GM21737 (cell line): Measurements from ENCODE around the gene BCLAF3.

Source experiments
- ATAC-seq: cut with Tn5 transposase; IDR thresholded peaks from one replicate; pipeline ENCODE4 v1.9.1; 2021; ENCODE audit warnings: mild to moderate bottlenecking, moderate library complexity; ENCODE audit not compliant: unreplicated experiment

The BCLAF3 gene

DNA sequence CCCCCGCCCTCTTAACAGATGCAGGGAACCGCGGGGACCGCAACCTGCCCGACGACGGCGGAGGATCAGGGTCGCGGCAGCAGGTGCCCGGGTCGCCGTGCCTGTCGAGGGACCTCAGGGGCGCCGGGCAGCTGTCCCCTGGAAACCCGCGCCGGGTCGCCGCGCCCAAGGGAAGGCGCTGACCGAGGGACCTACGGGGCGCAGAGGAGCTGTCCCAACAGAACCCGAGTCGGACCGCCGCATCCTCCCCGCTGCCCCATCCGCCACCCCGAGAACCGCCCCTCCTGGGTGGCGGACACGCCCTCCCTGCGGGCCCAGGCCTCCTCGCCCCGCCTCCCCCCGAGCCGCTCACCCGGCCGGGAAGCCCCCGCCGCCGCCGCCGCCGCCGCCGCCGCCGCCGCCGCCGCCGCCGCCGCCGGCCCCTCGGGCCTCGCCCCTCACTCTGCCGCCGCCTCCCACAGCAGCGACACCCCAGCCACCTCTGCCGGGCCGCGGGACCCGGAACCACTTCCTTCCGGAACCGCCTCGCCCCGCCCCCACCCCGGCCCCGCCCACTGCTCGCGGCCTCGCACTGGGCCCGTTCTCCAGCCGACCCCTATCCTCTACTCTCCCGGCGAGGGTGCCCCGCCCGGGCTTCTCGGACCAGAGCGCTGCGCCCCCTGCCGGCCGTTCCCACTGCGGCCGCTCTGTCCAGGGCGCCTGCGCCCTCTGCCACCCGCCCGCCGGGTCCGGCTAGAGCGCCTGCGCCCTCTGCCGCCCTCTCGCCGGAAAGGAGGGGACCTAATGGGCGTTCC, at the start of gene BCLAF3:
TSS of gene BCLAF3 (minus strand) at position 506 of the 794 bp plus-strand sequence. CDS start 20,797 bp downstream, outside the sequence.
- peak; percentile 97 for ATAC-seq

DNA sequence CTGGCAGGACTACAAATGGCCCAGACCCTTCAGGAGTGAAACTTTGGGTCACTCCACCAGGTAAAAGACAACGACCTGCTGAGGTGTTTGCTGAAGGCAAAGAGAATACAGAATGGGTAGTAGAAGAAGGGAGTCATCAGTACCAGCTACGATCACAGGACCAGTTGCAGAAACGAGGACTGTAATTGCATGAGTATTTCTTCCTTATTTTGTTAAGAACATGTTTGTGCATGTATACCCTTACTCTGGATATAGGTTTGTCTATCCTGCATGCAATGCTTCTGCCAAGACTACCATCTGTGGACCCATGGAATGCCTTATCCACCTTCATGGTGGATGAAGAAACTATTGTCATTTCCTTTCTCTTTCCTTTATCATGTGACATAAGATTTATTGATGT, 48.1 kb upstream of the BCLAF3 start:
- ATAC-seq: no peak

GRCh38 chrX:20037186-20037585, 46.3 kb upstream of the BCLAF3 start:
- no peak for ATAC-seq

DNA sequence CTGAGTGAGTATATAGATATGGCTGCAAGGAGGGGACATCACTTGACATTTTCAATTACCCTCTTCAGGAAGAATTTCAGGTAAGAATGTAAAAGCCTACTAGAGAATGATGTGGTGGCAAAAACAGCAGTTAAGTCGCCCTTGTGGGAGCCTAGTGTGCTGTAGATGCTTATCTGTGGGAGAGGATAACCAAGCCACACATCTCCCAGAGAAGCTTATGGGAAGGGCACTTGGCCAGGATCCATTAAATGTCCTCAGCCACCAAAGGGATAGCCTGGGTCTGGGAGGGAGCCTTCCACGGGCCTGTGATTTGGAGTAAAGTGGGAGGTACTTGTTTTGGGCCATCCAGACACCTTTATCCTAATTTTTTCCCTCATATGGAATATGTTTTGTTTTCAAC, 41.3 kb upstream of the BCLAF3 start:
- ATAC-seq: no peak

DNA sequence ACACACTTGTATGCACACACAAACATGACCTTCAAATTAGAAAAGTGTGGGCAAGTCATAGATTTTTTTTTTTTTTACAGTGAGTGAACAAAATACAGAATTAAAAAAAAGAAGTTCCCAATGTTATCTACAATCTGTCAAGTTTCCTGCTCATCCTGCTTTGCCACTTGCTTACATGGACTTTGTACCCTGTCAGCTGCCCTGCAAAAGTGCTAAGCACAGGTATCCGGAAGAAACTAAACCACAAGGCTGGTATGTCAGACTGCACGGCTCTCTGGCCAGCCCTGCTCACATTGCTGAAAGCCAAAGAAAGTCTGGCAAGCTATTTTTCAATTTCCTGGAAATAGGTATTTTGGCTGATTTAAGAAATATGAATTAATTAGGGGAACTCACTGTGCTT, 38.9 kb upstream of the BCLAF3 start:
- no peak for ATAC-seq

DNA sequence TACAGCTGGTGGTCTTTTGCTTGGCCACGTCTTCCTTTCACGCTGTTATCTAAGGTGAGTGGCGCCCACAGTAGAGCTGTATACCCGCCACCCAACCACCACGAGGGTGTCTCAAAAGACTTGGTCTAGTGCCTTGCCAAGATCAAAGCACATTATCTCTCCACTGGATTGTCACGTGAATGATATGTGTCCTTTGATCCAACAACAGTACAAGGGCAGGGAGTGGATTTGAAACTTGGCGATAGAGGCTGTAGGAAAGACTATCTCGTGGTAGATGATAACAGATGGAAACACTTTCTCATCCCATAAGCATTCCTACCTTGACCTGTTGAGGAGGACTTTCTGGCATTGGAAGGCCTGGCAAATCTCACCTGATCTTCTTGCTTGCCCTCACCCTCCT, 37.7 kb upstream of the BCLAF3 start:
- ATAC-seq: no peak

DNA sequence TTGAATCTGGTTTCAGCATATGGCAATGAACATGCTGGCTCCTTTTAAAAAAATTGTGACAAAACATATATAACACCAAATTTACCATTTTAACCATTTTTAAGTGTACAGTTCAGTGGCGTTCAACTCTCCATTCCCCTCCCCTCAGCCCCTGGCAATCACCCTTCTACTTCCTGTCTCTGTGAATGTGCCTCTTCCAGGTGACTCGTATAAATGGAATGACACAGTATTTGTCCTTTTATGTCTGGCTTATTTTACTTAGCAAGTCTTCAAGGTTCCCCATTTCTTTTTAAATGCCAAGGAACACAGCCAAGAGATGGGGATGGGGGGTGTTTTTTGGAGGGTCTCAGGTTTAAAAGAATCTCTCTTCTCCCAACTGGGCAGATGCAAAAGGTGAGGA, 35.4 kb upstream of the BCLAF3 start:
- ATAC-seq: no peak

GRCh38 chrX:20019672-20020365, 29.0 kb upstream of the BCLAF3 start:
- ATAC-seq: no peak

GRCh38 chrX:20016616-20016945, 25.7 kb upstream of the BCLAF3 start:
- no peak for ATAC-seq

GRCh38 chrX:20015945-20016615, 25.2 kb upstream of the BCLAF3 start:
- ATAC-seq: no peak

GRCh38 chrX:20015422-20015821, 24.6 kb upstream of the BCLAF3 start:
- no peak for ATAC-seq

DNA sequence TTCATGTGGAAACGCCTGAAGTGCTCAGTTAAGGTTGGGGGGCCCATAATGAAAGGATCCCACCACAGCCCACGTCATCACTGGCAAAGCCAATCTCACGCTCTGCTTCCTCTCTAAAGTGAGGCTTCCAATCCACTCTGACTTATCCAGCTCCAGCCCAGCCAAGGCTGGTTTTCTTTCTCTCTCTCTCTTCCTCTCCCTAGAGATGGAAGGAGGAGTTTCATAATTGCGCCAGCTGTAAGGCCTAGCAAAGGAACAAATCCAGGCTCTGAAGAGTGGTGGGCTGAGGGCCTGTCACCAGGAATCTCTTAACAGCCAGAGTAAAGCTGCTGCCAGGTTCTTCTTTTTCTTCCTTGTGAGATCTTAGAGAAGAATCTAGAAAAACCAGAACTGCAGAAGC, 20.7 kb upstream of the BCLAF3 start:
- ATAC-seq: no peak

- ATAC-seq: no peak
These were observed 17.2 kb upstream of the BCLAF3 start for GRCh38 chrX:20007962-20008622.

DNA sequence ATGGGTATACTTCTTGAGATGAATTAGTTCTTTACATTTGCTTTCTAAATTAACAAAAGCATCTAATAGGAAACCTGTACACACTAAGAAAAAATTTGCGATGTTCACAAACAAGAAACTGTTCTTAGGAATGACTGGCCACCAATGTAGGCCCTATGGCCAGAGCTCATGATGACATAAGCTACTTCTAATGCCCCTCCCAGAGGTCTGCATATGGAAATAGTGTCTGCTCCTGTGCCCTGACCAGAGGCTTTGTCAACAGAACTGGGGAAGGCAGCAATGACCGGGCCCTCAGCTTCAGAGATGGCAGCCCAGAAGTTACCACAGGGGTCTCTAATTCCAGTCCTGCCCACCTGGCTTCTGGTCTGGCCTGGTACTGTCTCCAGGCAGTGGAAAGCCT, 15.0 kb upstream of the BCLAF3 start:
- no peak for ATAC-seq

DNA sequence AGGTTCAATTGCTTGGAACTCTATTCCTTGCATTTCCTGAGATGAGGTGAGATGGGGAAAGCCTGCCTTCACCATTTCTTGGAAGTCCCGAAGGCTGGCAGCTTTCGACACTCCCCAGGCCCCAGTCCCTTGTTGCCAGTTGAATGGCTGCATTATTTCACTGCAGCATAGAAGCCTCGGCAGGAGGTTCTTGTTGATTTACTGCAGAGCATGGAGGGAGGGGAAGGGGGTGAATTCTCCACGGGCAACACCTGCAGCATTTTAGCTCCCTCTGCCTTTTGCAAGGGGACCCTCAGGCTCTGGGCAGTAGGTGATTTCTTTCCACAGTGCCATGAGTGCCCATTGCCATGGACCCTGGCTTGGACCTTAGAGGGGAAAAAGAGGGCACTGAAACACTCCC, 10.7 kb upstream of the BCLAF3 start:
- no peak for ATAC-seq

DNA sequence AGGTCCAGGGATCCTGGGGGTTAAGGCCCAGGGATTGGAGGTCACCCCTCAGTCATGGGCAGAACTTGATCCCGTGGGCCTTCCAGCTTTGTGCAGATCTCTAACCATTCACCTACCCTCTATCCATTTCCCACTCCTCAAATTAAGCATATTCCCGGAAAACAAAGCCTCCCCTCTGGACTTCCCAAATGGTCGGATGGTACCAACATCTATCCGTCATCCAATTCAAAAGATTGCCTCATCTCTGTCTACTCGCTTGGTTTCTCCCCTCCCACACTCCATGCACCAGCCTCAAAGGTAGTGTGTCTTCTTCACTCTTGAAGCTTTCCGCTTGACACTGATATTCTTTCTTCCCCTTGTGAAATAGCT, 473 bp upstream of the BCLAF3 start:
- no peak for ATAC-seq

DNA sequence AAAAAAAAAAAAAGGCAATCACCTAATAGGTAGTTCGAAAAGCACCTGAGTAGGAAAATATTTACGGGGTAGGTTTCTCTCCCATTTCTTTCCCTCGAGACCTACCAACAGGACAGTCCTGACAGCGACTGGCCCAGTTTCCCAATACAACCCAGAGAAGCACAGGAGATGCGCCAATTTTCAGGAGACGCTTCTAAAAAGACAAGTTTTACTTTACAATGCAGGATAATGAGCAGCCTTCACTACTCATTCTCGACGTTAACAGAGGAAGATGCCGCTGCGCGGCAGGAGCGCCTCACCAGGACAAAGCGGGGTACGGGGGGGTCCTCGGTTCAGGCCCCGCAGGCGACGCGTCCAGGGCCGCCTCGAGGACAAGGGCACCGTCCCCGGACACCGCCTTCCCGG, 708 bp downstream of the BCLAF3 start:
- peak; percentile 22 for ATAC-seq

DNA sequence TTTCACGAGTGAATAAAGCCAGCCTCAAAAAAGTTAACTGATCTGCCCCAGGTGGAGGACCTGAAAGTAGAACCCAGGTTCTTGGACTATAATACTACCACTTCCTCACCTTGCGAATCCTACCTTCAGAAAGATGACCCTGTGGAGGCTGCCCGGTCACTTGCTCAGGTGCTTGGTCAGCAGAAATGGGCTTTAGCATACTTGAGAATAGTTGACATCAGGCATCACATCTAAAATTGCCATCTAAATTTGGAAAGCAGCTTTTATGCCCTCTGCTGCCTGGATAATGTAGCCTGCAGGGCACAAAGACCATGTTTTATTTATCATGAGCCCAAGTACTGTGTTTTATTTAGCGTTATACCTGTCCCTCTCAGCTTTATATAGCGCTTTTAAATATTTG, 3.0 kb downstream of the BCLAF3 start:
- no peak for ATAC-seq

DNA sequence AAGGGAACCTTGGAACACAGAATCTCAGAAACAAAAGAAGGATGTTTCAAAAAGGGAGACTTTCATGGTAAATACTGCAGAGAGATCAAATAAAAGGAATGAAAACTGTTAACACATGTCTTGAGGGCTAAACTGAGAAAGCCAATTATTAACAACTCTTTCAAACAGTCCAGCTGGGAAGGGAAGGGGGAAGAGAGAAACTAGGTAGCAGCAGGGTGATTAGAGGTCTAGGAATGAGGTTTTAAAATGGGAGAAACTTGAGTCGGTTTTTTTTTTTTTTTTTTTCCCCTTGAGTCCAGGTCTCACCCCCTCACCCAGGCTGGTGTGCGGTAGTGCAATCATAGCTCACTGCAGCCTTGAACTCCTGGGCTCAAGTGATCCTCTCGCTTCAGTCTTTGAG, 4.3 kb downstream of the BCLAF3 start:
- no peak for ATAC-seq

- no peak for ATAC-seq
These were observed 8.9 kb downstream of the BCLAF3 start for GRCh38 chrX:19981947-19982346.

DNA sequence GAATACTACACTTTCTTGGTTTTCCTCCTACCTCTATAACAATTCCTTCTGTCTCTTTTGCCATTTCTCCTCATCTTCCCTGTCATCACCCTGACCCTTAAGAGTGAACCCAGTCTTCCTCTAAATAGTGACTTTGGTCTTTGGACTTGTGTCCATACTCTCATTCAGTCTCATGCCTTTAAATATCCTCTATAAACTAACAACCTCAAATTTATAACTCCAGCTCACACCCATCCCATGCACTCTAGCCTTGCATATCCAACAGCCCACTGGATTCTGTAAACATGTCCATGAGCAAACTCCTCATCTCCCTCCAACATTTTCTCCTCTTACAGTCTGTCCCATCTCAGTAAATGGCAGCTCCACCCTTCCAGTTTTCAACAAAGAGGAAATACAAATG, 15.0 kb downstream of the BCLAF3 start:
- no peak for ATAC-seq

DNA sequence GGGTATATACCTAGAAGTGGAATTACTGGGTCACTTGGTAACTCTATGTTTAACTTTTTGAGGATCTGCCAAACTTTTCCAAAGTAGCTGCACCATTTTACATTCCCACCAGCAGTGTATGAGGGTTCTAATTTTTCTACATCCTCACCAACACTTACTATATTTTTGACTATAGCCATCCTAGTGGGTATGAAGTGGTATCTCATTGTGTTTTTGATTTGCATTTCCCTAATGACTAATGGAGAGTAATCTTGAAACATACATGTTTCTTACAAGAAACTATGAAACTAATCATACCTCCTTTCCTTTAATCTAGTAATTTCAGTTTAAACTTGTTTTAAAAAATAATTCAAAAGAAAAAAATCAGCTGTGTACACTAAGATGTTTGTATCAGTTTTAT, 17.9 kb downstream of the BCLAF3 start:
- ATAC-seq: no peak
